ENCODE measurements around the gene DENND2A.

DNA sequence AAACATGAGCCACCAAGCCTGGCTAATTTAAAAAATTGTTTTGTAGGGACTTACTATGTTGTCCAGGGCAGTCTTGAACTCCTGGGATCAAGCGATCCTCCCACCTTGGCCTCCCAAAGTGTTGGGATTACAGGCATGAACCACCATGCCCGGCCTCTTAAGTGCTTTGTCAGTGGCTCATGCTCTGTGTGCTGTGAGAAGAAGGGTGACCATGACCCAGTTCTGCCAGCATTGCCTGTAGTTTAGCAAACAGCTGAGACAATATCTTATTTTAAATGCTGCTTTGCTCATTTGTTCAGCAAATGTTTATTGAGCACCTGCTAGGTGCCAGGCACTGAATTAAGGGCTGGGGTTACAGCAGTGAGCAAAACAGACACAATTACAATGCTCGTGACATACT lies 41.2 kb upstream of the DENND2A start:
- TF ChIP-seq, protein P1, sequence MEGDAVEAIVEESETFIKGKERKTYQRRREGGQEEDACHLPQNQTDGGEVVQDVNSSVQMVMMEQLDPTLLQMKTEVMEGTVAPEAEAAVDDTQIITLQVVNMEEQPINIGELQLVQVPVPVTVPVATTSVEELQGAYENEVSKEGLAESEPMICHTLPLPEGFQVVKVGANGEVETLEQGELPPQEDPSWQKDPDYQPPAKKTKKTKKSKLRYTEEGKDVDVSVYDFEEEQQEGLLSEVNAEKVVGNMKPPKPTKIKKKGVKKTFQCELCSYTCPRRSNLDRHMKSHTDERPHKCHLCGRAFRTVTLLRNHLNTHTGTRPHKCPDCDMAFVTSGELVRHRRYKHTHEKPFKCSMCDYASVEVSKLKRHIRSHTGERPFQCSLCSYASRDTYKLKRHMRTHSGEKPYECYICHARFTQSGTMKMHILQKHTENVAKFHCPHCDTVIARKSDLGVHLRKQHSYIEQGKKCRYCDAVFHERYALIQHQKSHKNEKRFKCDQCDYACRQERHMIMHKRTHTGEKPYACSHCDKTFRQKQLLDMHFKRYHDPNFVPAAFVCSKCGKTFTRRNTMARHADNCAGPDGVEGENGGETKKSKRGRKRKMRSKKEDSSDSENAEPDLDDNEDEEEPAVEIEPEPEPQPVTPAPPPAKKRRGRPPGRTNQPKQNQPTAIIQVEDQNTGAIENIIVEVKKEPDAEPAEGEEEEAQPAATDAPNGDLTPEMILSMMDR (IDR thresholded peaks at IDR 0.05), result no peak
- TF ChIP-seq POLR2A (IDR thresholded peaks at IDR 0.05), result no peak
